ENCODE measurements around the gene MEF2C. TPM values are rescaled to one million over a fixed set of nuclear protein-coding genes. Genes with fewer than 3 reads are reported as not detected.

The MEF2C gene
- total RNA-seq, 2 donors from 2014 or later: 0.64 to 0.86 TPM

DNA sequence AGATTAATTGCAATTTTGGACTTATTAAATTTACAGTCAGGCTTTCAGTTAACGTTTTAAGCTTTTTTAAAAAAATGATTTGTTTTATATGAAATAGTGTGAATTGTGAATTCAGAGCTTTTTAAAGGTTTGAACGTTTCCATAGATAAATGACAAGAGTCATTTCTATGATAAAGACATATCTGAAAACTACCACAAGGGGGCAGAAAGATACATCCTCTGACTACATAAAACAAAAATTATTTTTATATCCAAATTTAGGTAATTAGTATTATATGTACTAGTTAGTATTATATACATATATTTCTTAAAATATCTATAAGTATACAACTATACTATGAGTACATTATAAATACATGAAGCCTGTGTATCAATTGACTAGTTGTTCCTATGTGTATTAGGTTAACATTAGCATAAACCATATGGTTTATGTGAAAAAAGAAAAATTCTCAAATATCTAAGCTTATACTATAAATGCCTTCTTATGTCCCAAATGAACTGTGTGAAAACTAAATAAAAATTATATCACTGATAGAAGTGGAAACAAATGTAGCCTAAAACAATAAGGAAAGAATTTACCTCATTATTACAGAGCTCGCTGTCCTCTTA, 155.2 kb downstream of the MEF2C start:
- H3K36me3 Mint-ChIP-seq (ENCODE audit: low read depth): no peaks in the 10 kb centered on the region
- peaks cover 14% of the 10 kb centered on the region for H3K27me3 Mint-ChIP-seq (ENCODE audit: insufficient read depth)
- H3K27ac ChIP-seq (ENCODE audit: low read depth, low read length): no peak overlapping the region
- H3K9ac ChIP-seq (ENCODE audit: extremely low read depth, low read length, poor library complexity, severe bottlenecking): no peak overlapping the region
- no peaks in the 10 kb centered on the region for H3K36me3 ChIP-seq (ENCODE audit: control insufficient read depth, insufficient read depth, low read length)
- H3K4me1 Mint-ChIP-seq: peaks cover 2% of the 10 kb centered on the region
- peaks cover 30% of the 10 kb centered on the region for H3K27me3 ChIP-seq (ENCODE audit: control insufficient read depth, insufficient read depth, low read length, poor library complexity, severe bottlenecking)
- H3K9me3 Mint-ChIP-seq: no peaks in the 10 kb centered on the region
- H3K27ac Mint-ChIP-seq: no peak overlapping the region
- H3K4me3 ChIP-seq (ENCODE audit: low read length): no peak overlapping the region
- WGBS, 2 experiments (ENCODE audit: insufficient coverage in 1 of 2, insufficient read length in 1 of 2): 39 to 100% methylated on average over 1 to 3 of the region's 3 CpGs
- no peak overlapping the region for H3K4me3 Mint-ChIP-seq
- TF ChIP-seq, protein P1, sequence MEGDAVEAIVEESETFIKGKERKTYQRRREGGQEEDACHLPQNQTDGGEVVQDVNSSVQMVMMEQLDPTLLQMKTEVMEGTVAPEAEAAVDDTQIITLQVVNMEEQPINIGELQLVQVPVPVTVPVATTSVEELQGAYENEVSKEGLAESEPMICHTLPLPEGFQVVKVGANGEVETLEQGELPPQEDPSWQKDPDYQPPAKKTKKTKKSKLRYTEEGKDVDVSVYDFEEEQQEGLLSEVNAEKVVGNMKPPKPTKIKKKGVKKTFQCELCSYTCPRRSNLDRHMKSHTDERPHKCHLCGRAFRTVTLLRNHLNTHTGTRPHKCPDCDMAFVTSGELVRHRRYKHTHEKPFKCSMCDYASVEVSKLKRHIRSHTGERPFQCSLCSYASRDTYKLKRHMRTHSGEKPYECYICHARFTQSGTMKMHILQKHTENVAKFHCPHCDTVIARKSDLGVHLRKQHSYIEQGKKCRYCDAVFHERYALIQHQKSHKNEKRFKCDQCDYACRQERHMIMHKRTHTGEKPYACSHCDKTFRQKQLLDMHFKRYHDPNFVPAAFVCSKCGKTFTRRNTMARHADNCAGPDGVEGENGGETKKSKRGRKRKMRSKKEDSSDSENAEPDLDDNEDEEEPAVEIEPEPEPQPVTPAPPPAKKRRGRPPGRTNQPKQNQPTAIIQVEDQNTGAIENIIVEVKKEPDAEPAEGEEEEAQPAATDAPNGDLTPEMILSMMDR (conservative IDR thresholded peaks at IDR 0.05): peak; percentile 90
- no peak for DNase-seq
- H3K9me3 ChIP-seq (ENCODE audit: control insufficient read depth, low read length): no peaks in the 10 kb centered on the region
- no peaks in the 10 kb centered on the region for H3K4me1 ChIP-seq (ENCODE audit: control insufficient read depth, insufficient read depth, low read length)

DNA sequence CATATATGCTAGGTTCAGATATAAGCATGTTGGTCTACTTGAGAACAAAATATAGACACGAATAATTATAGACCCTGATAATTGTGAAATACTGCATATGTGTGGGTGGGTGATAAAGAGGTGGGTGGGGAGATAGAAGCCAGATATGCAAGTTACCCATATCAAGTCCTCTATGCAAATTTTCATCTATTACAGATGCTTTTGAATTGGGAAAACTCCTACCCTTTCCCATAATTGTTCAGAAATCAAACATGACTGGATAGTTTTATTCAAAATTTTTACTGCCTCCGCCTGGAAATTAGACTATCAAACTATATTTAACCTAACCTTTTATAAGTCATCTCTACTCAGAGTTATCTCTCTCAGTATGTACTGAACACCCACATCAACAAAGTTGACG, 157.5 kb downstream of the MEF2C start:
- H3K27me3 ChIP-seq (ENCODE audit: control insufficient read depth, insufficient read depth, low read length, poor library complexity, severe bottlenecking): peaks cover 48% of the 10 kb centered on the region
- 91 to 92% methylated on average over 1 to 2 of the region's 3 CpGs for WGBS, 2 experiments (ENCODE audit: insufficient coverage in 1 of 2, insufficient read length in 1 of 2)
- H3K27ac ChIP-seq (ENCODE audit: low read depth, low read length): no peak overlapping the region
- H3K4me3 ChIP-seq (ENCODE audit: low read length): no peak overlapping the region
- no peaks in the 10 kb centered on the region for H3K4me1 ChIP-seq (ENCODE audit: control insufficient read depth, insufficient read depth, low read length)
- peaks cover 9% of the 10 kb centered on the region for H3K4me1 Mint-ChIP-seq
- no peak overlapping the region for H3K4me3 Mint-ChIP-seq
- H3K9me3 Mint-ChIP-seq: no peaks in the 10 kb centered on the region
- H3K9ac ChIP-seq (ENCODE audit: extremely low read depth, low read length, poor library complexity, severe bottlenecking): no peak overlapping the region
- H3K27ac Mint-ChIP-seq: no peak overlapping the region
- H3K27me3 Mint-ChIP-seq (ENCODE audit: insufficient read depth): peaks cover 30% of the 10 kb centered on the region
- no peaks in the 10 kb centered on the region for H3K36me3 Mint-ChIP-seq (ENCODE audit: low read depth)
- DNase-seq: no peak
- H3K36me3 ChIP-seq (ENCODE audit: control insufficient read depth, insufficient read depth, low read length): no peaks in the 10 kb centered on the region
- TF ChIP-seq, protein P1 (conservative IDR thresholded peaks at IDR 0.05): no peak
- H3K9me3 ChIP-seq (ENCODE audit: control insufficient read depth, low read length): no peaks in the 10 kb centered on the region

DNA sequence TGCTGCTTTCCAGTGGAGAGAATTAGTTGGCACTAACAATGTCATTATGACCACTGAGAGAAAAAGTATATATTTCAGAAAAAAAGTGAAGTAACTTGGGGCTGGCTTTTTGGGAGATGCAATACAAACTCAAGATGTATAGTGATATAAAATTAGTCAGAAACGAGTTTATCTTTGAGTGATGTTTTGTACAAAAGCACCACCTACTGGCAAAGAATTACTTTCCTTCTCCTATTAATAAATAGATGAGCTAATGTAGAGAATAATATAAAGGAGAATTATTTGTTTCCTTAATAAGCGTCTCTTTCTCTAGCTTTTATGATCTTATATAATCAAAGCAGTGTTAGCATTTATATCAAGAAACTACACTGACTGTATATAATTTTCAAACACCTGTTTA, 158.8 kb downstream of the MEF2C start:
- H3K9ac ChIP-seq (ENCODE audit: extremely low read depth, low read length, poor library complexity, severe bottlenecking): no peak overlapping the region
- no peak overlapping the region for H3K27ac ChIP-seq (ENCODE audit: low read depth, low read length)
- Mint-ChIP-seq H3K4me3 (no peak overlapping the region), H3K27ac (no peak overlapping the region), H3K4me1 (peaks cover 8% of the 10 kb centered on the region), H3K9me3 (no peaks in the 10 kb centered on the region), H3K36me3 (ENCODE audit: low read depth) (no peaks in the 10 kb centered on the region), H3K27me3 (ENCODE audit: insufficient read depth) (peaks cover 30% of the 10 kb centered on the region)
- H3K4me1 ChIP-seq (ENCODE audit: control insufficient read depth, insufficient read depth, low read length): no peaks in the 10 kb centered on the region
- no peak for DNase-seq
- TF ChIP-seq, protein P1 (conservative IDR thresholded peaks at IDR 0.05): peak; percentile 66
- H3K36me3 ChIP-seq (ENCODE audit: control insufficient read depth, insufficient read depth, low read length): no peaks in the 10 kb centered on the region
- H3K27me3 ChIP-seq (ENCODE audit: control insufficient read depth, insufficient read depth, low read length, poor library complexity, severe bottlenecking): peaks cover 50% of the 10 kb centered on the region
- no peaks in the 10 kb centered on the region for H3K9me3 ChIP-seq (ENCODE audit: control insufficient read depth, low read length)
- WGBS, 2 experiments (ENCODE audit: insufficient coverage in 1 of 2, insufficient read length in 1 of 2): 13% methylated on average over 1 of the region's 2 CpGs; no CpG with 5 or more reads in 1 of the 2 experiments
- no peak overlapping the region for H3K4me3 ChIP-seq (ENCODE audit: low read length)
